SK-N-SH treated with all-trans-retinoic acid at 6 μM for 48 hours (cell line): Measurements from ENCODE around the gene GJB3.
A peak's percentile ranks its signal among the peaks of the same experiment; 100 is the strongest.

Experiments
- ATAC-seq: fragments of 200-7000 bp; cut with Tn5 transposase; 3 replicates; pipeline ENCODE4 v1.9.1; 2020; ENCODE audit warnings: mild to moderate bottlenecking, moderate library complexity
- ARNTL ChIP-seq: fragments of 450-650 bp; formaldehyde crosslinking; IDR thresholded peaks from 2 replicates; pipeline ENCODE4 v1.5.0; 2020; ENCODE audit warnings: low read depth, mild to moderate bottlenecking, moderate library complexity, borderline replicate concordance
- BACH2 ChIP-seq: fragments of 250-450 bp; sonication (Bioruptor Pico); IDR thresholded peaks from 2 replicates; pipeline ENCODE4 v1.9.0; 2021; ENCODE audit warnings: mild to moderate bottlenecking, borderline replicate concordance
- CREB5 ChIP-seq: fragments of 250-450 bp; sonication (Bioruptor Pico); IDR thresholded peaks from 2 replicates; pipeline ENCODE4 v1.5.1; 2020; ENCODE audit warnings: low read depth, mild to moderate bottlenecking, moderate library complexity
- CSDC2 ChIP-seq: fragments of 250-450 bp; sonication (Bioruptor Pico); IDR thresholded peaks from 2 replicates; pipeline ENCODE4 v1.5.0; 2020; ENCODE audit warnings: mild to moderate bottlenecking, moderate library complexity
- CSRNP3 ChIP-seq: fragments of 250-450 bp; sonication (Bioruptor Pico); IDR thresholded peaks from 2 replicates; pipeline ENCODE4 v1.5.1; 2021; ENCODE audit warnings: mild to moderate bottlenecking, moderate library complexity
- GLIS3 ChIP-seq: fragments of 250-450 bp; sonication (Bioruptor Pico); IDR thresholded peaks from 2 replicates; pipeline ENCODE4 v1.5.0; 2020; ENCODE audit warnings: mild to moderate bottlenecking, moderate library complexity
- ISL1 ChIP-seq: fragments of 250-450 bp; sonication (Bioruptor Pico); IDR thresholded peaks from 2 replicates; pipeline ENCODE4 v2.1.2; 2022; ENCODE audit warnings: mild to moderate bottlenecking, moderate library complexity
- PATZ1 ChIP-seq: fragments of 250-450 bp; sonication (Bioruptor Pico); IDR thresholded peaks from 2 replicates; pipeline ENCODE4 v1.8.0; 2020; ENCODE audit warnings: mild to moderate bottlenecking, moderate library complexity, borderline replicate concordance
- POU6F1 ChIP-seq: fragments of 250-450 bp; sonication (Bioruptor Pico); IDR thresholded peaks from 2 replicates; pipeline ENCODE4 v1.8.0; 2021; ENCODE audit warnings: low read depth, mild to moderate bottlenecking, moderate library complexity, borderline replicate concordance
- PPARA ChIP-seq: fragments of 250-450 bp; sonication (Bioruptor Pico); IDR thresholded peaks from 2 replicates; pipeline ENCODE4 v1.5.0; 2020; ENCODE audit warnings: mild to moderate bottlenecking, borderline replicate concordance
- RARB ChIP-seq: fragments of 250-450 bp; sonication (Bioruptor Pico); IDR thresholded peaks from 2 replicates; pipeline ENCODE4 v1.8.0; 2021; ENCODE audit warnings: mild to moderate bottlenecking, moderate library complexity
- TCF4 ChIP-seq: fragments of 250-450 bp; sonication (Bioruptor Pico); IDR thresholded peaks from 2 replicates; pipeline ENCODE4 v1.8.0; 2021; ENCODE audit warnings: mild to moderate bottlenecking, moderate library complexity, borderline replicate concordance
- TOX ChIP-seq: fragments of 250-450 bp; sonication (Bioruptor Pico); IDR thresholded peaks from 2 replicates; pipeline ENCODE4 v1.8.0; 2021; ENCODE audit warnings: mild to moderate bottlenecking, moderate library complexity, borderline replicate concordance
- TSHZ2 ChIP-seq: fragments of 250-450 bp; sonication (Bioruptor Pico); IDR thresholded peaks from 2 replicates; pipeline ENCODE4 v1.5.0; 2020; ENCODE audit warnings: mild to moderate bottlenecking, moderate library complexity
- ZC3H10 ChIP-seq: fragments of 250-450 bp; sonication (Bioruptor Pico); IDR thresholded peaks from 2 replicates; pipeline ENCODE4 v1.5.1; 2021; ENCODE audit warnings: mild to moderate bottlenecking, moderate library complexity
- ZFP3 ChIP-seq: fragments of 250-450 bp; sonication (Bioruptor Pico); IDR thresholded peaks from 2 replicates; pipeline ENCODE4 v1.5.0; 2020; ENCODE audit warnings: mild to moderate bottlenecking, moderate library complexity
- ZFP30 ChIP-seq: fragments of 450-650 bp; formaldehyde crosslinking; IDR thresholded peaks from 2 replicates; pipeline ENCODE4 v1.5.0; 2022; ENCODE audit warnings: mild to moderate bottlenecking, moderate library complexity
- ZNF565 ChIP-seq: fragments of 450-650 bp; formaldehyde crosslinking; conservative IDR thresholded peaks from 2 replicates; pipeline ENCODE4 v1.5.0; 2020; ENCODE audit warnings: low read depth, mild to moderate bottlenecking, moderate library complexity
- ZNF70 ChIP-seq: fragments of 450-650 bp; formaldehyde crosslinking; IDR thresholded peaks from 2 replicates; pipeline ENCODE4 v1.5.0; 2020; ENCODE audit warnings: mild to moderate bottlenecking, moderate library complexity
- ZNF8 ChIP-seq: fragments of 450-650 bp; formaldehyde crosslinking; IDR thresholded peaks from 2 replicates; pipeline ENCODE4 v1.5.0; 2020; ENCODE audit warnings: mild to moderate bottlenecking, moderate library complexity

GJB3 gene

GRCh38 chr1:34824817-34825454 lies 43.9 kb downstream of the GJB3 start:
- ATAC-seq = no peak
- no peak for TF ChIP-seq ZNF8 (CRISPR knock-in tag)
- no peak for TF ChIP-seq ZFP3
- TF ChIP-seq ZNF70 (CRISPR knock-in tag) = no peak
- no peak for TF ChIP-seq ARNTL (CRISPR knock-in tag)
- TF ChIP-seq TCF4 (CRISPR knock-in tag) = no peak
- TF ChIP-seq ISL1 (CRISPR knock-in tag) = no peak
- TF ChIP-seq BACH2 (CRISPR knock-in tag) = no peak
- TF ChIP-seq TSHZ2 (CRISPR knock-in tag) = no peak
- no peak for TF ChIP-seq ZNF565
- TF ChIP-seq GLIS3 (CRISPR knock-in tag) = no peak
- TF ChIP-seq, all 23 proteins: peak for 0

- no peak for TF ChIP-seq RARB (CRISPR knock-in tag)
- peak; percentile 66; the same call in 1 of the 2 replicates for TF ChIP-seq TCF4 (CRISPR knock-in tag)
These were observed 44.6 kb downstream of the GJB3 start for GRCh38 chr1:34825455-34826091.

GRCh38 chr1:34827341-34827941 lies 46.4 kb downstream of the GJB3 start:
- no peak for ATAC-seq
- TF ChIP-seq CSDC2 (no peak), BACH2 (CRISPR knock-in tag) (no peak), CREB5 (CRISPR knock-in tag) (no peak), PPARA (CRISPR knock-in tag) (no peak), PATZ1 (CRISPR knock-in tag) (no peak), ISL1 (CRISPR knock-in tag) (no peak), RARB (CRISPR knock-in tag) (no peak), ZNF8 (CRISPR knock-in tag) (no peak)

More at GRCh38 chr1:34825455-34826091, 44.6 kb downstream of the GJB3 start:
- ATAC-seq = peak; percentile 67; the same call in 1 of the 3 replicates

- no peak for ATAC-seq
- TF ChIP-seq POU6F1 (CRISPR knock-in tag) (no peak), GLIS3 (CRISPR knock-in tag) (no peak), CREB5 (CRISPR knock-in tag) (no peak), ZC3H10 (CRISPR knock-in tag) (no peak), CSDC2 (no peak), ZNF565 (no peak), CSRNP3 (CRISPR knock-in tag) (no peak), ISL1 (CRISPR knock-in tag) (no peak), TCF4 (CRISPR knock-in tag) (no peak), ZFP30 (no peak), PPARA (CRISPR knock-in tag) (no peak), TOX (no peak), PATZ1 (CRISPR knock-in tag) (no peak), BACH2 (CRISPR knock-in tag) (no peak), ARNTL (CRISPR knock-in tag) (no peak)
These were observed 47.6 kb downstream of the GJB3 start for GRCh38 chr1:34828611-34829010.
